ENCODE data around the gene SPESP1.
"Not testable (repeated sequence)": the region's sequence is repeated elsewhere in the genome, so short reads cannot be mapped to it uniquely, and the experiment has no call there.

The SPESP1 gene

DNA sequence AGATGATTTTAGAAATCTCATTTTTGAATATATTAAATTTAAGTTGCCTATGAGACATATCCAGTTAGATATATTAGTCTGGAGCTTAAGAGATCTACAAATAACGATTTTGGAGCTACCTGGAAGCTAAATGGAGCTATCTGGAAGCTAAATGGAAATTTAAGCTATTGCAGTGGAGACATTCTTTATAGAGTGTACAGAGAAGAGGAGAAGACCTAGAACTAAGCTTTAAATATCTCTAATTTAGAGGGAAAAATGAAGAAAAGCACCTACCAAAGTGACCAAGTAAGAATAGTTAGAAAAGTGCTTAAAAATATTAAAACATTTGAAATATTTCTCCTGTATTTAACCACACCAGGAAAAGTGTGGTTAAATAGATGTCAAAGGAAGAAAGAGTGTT lies 28.3 kb downstream of the SPESP1 start:
- H3K4me3 ChIP-seq (ENCODE audit: low read length) = no peak overlapping the region
- no peak for DNase-seq (ENCODE audit: low read depth)
- TF ChIP-seq, protein P1, sequence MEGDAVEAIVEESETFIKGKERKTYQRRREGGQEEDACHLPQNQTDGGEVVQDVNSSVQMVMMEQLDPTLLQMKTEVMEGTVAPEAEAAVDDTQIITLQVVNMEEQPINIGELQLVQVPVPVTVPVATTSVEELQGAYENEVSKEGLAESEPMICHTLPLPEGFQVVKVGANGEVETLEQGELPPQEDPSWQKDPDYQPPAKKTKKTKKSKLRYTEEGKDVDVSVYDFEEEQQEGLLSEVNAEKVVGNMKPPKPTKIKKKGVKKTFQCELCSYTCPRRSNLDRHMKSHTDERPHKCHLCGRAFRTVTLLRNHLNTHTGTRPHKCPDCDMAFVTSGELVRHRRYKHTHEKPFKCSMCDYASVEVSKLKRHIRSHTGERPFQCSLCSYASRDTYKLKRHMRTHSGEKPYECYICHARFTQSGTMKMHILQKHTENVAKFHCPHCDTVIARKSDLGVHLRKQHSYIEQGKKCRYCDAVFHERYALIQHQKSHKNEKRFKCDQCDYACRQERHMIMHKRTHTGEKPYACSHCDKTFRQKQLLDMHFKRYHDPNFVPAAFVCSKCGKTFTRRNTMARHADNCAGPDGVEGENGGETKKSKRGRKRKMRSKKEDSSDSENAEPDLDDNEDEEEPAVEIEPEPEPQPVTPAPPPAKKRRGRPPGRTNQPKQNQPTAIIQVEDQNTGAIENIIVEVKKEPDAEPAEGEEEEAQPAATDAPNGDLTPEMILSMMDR (conservative IDR thresholded peaks at IDR 0.05; ENCODE audit: low read length) = no peak

DNA sequence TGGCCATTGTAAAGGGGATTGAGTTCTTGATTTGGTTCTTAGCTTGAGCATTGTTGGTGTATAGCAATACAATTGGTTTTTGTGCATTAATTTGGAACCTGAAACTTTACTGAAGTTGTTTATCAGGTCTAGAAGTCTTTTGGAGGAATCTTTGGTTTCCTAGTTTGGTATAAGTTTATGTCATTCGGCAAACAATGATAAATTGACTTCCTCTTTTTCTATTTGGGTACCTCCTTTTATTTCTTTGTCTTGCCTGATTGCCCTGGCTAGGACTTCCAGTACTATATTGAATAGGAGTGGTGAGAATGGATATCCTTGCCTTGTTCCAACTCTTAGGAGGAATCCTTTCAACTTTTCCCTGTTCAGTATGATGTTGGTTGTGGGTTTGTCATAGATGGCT lies 32.1 kb downstream of the SPESP1 start:
- H3K4me3 ChIP-seq (ENCODE audit: low read length) = no peak overlapping the region
- TF ChIP-seq, protein P1 (conservative IDR thresholded peaks at IDR 0.05; ENCODE audit: low read length) = no peak
- no peak for DNase-seq (ENCODE audit: low read depth)

DNA sequence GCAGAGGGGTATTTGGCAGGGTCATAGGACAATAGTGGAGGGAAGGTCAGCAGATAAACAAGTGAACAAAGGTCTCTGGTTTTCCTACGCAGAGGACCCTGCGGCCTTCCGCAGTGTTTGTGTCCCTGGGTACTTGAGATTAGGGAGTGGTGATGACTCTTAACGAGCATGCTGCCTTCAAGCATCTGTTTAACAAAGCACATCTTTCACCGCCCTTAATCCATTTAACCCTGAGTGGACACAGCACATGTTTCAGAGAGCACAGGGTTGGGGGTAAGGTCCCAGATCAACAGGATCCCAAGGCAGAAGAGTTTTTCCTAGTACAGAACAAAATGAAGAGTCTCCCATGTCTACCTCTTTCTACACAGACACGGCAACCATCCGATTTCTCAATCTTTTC lies 33.4 kb downstream of the SPESP1 start:
- DNase-seq (ENCODE audit: low read depth); H3K4me3 ChIP-seq (ENCODE audit: low read length): not testable (repeated sequence)

DNA sequence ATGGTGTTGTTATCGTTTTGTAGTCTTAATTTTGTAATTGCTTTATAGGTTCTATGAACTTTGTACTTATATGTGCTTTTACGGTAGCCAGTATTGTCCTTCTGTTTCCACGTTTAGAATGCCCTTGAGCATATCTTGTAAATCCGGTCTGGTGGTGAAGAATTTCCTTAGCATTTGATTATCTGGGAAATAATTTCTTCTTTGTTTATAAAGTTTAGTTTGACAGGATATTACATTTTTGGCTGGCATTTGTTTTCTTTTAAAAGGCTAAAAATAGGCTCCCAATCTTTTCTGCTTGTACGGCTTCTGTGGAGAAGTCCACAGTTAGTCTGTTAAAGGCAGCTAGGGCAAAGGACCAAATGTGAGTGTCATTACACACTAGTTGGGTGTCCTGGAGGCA lies 36.7 kb downstream of the SPESP1 start:
- no peak for DNase-seq (ENCODE audit: low read depth)
- TF ChIP-seq, protein P1 (conservative IDR thresholded peaks at IDR 0.05; ENCODE audit: low read length) = no peak
- no peak overlapping the region for H3K4me3 ChIP-seq (ENCODE audit: low read length)

DNA sequence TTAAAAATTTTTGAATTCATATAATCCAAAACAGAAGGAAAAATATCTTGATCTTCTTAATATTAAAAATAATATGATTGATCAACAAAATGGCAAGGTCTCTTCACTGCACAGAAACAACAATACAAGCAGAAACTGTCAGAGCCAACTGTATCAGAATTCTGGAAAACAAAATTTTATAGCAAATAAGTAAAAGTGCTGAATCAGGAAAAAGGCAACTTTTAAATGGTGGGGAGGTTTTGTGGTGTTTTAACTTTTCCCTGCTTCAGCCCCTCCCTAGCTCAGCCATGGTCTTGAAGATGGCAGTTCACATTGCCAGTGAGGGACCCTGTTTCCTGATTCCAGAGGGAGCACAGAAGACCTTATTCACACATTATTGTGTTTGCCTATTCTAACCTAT lies 37.6 kb downstream of the SPESP1 start:
- no peak for DNase-seq (ENCODE audit: low read depth)
- TF ChIP-seq, protein P1 (conservative IDR thresholded peaks at IDR 0.05; ENCODE audit: low read length) = no peak
- H3K4me3 ChIP-seq (ENCODE audit: low read length) = no peak overlapping the region

DNA sequence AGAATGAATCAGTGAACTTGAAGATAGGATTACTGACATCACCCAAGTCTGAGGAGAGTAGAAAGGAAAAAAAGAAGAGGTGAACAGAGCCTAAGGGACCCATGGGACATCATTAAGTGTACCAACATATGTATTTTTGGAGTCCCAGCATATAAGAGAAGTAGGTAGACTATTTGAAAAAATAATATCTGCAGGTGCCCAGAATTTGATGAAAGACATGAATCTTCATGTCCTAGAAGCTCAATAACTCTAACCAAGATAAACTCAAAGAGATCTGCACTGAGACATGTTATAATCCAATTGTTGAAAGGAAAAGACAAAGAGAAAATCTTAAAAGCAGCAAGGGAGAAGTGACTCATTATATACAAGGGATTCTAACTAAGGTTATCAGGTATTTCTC lies 39.0 kb downstream of the SPESP1 start:
- DNase-seq (ENCODE audit: low read depth) = no peak
- TF ChIP-seq, protein P1 (conservative IDR thresholded peaks at IDR 0.05; ENCODE audit: low read length) = no peak
- H3K4me3 ChIP-seq (ENCODE audit: low read length) = no peak overlapping the region

DNA sequence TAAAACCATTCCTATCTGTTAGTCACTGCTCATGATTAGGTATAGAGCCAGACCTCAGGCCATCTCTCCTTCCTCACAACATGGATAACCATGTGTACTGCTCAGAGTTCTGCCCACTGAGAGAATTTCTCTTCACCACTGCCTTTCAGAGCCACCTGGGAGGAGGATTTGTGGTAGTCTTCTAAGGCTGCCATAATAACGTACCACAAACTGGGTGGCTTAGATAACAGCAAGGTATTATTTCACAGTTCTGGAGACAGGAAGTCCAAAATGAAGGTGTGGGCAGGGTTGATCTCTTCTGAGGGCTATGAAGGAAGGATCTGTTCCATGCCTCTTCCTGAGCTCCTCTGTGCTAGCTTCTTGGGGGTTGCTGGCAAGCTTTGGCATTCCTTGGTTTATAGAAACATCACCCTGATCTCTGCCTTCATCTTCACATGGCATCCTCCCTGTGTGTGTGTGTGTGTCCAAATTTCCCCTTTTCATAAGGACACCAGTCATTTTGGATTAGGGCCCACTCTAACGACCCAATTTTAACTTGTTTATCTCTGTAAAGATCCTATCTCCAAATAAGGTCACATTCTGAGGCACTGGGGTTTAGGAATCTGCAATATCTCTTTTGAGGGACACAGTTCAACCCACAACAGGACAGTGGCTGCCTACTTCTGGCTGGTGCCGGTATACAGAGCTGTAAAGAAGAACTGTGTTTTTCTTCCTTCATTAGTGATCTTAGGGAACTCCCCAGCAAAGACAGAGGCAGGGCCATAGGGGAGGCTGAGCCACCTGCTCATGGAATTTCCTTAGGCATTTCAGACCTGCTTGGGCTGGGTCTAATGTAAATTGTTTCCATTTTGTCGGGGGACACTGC lies 42.1 kb downstream of the SPESP1 start:
- TF ChIP-seq, protein P1 (conservative IDR thresholded peaks at IDR 0.05; ENCODE audit: low read length) = no peak
- no peak overlapping the region for H3K4me3 ChIP-seq (ENCODE audit: low read length)
- DNase-seq (ENCODE audit: low read depth) = no peak

DNA sequence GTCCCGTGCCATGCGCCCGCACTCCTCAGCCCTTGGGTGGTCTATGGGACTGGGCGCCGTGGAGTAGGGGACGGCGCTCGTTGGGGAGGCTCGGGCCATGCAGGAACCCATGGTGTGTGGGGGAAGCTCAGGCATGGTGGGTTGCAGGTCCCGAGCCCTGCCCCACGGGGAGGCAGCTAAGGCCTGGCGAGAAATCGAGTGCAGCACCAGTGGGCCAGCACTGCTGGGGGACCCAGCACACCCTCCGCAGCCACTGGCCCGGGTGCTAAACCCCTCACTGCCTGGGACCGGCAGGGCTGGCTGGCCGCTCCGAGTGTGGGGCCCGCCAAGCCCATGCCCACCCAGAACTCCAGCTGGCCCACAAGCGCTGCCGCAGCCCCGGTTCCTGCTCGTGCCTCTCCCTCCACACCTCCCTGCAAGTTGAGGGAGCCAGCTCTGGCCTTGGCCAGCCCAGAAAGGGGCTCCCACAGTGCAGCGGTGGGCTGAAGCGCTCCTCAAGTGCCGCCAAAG lies 45.4 kb downstream of the SPESP1 start:
- not testable (repeated sequence) for H3K4me3 ChIP-seq (ENCODE audit: low read length); DNase-seq (ENCODE audit: low read depth)

DNA sequence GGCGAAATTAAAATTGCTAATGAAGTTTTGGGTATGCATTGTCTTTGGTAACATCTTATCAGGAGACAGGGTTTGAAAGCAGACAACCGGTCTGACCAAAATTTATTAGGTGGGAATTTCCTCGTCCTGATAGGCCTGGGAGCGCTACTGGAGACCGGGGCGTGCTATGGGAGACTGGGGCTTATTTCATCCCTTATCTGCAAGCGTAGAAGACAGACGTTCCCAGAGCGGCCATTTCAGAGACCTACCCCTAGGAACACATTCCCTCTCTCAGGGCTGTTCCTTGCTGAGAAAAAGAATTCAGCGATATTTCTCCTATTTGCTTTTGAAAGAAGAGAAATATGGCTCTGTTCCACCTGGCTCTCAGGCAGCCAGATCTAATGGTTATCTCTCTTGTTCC lies 47.1 kb downstream of the SPESP1 start:
- DNase-seq (ENCODE audit: low read depth) = not testable (repeated sequence)

More for the DNA sequence above, 47.1 kb downstream of the SPESP1 start:
- H3K4me3 ChIP-seq (ENCODE audit: low read length) = not testable (repeated sequence)
